DMS114 treated with DMSO at 0.1 percent for 48 hours (cell line): ENCODE data around the gene WDR5.

Experiments used
- DNase-seq: peaks from one replicate; lab custom pipeline; 2025; ENCODE audit not compliant: unreplicated experiment; lab: John Stamatoyannopoulos, UW

WDR5 gene

DNA sequence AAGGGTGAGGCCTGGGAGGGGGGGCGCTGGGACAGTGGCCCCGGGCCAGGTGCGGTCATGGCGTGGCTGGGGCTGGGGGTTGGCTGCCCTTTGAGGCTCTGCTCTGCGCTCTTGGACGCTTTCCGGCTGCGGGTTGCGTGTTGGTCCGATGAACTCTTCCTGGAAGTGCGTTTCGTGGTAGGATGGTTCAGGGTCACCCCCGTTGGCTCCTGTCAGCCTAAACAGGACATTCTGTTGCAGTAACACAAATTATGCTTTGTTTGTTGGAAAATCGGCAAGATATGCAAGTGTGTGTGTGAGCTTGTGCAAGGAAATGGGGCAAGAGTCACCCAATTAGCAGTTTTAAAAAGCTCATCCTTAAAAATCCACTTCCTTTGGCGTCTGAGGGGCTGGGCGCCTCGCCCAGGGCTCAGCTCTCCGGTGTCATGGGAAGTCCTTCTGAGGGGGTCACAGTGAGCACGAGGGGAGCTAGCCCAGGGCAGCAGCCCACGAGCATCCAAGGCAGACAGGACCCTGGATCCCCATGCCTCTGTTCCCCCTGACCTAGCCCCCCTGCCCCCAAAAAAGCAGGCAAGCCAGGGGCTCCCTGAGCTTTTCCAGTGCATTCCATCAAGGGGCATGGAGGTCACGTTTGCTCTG, 50.7 kb downstream of the WDR5 start:
- no peak for DNase-seq

GRCh38 chr9:134187110-134187531, 51.2 kb downstream of the WDR5 start:
- no peak for DNase-seq

DNA sequence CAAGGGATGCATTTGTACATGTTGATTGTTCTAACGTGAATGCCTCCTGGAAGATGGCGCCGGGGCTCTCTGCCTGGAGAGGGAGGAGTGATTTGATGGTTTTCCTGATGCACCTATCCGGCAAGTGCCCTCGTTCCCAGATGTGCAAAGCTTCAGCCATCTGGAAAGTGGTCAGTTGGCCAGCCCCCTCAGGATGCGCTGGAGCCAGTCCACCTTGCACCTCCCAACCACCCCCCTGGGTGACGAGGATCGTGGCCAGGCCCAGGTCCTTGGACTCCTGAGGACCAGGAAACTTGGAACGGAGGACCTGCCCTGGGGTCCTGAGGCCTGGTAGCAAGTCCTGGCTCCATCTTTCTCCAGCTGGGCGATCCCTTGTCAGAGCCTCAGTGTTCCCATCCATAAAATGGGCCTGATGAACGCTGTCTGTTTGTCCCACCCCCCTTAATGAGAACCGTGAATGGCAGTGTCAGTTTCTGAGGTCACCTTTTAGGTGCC, 52.1 kb downstream of the WDR5 start:
- DNase-seq = no peak

DNA sequence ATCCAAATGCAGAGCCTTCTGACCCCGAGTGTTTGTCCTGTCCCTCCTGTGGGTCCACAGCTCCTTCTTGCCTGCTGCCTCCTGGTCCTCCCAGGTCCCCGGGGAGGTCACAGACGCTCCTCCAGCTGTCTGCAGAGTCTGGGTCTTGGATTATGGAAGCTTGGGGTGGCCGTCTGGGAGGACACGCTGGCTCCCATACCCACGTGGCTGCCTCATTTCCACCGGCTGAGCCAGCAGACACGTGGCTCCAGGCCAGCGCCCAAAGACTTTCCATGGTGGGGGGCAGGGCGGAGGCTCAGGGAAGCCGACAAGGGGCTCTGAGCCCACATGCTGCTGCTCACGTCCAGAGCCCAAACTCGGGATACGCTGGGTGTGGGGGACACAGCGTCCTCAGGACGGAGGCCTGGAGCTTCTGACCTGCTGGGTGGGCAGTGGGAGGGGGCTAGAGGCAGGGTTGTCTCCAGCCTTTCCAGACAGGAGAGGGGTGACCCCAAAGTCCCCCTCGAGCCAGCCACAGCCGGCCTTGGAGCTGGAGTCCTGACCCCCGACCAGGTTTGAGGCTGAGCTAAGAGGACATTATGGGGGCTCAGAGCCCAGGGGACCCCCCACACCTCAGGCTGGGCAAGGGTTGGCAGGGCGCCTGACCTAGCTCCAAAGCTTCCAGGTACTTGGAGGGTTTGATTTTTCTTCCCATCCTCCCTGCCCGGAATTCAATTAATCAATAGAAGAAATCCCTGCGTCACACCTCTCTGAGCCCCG, 52.7 kb downstream of the WDR5 start:
- DNase-seq = no peak

DNA sequence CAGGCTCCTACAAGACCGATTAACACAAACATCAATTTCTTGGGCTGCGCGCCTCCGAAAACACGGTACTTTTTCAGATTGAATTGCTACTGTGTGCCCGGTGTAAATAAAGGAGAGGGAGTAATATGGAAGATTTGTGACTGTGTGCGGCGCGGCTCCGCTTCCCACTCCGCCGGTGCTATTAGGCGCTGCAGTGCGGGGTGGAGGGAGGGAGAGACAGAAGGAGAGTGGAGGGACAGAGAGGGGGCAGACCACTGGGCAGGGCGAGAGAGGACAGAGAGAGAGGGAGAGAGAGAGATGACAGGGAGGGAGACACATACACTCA, 53.2 kb downstream of the WDR5 start:
- no peak for DNase-seq

GRCh38 chr9:134189470-134190231, 53.8 kb downstream of the WDR5 start:
- no peak for DNase-seq

- DNase-seq = no peak
Observed at GRCh38 chr9:134190232-134191121, 54.6 kb downstream of the WDR5 start.

DNA sequence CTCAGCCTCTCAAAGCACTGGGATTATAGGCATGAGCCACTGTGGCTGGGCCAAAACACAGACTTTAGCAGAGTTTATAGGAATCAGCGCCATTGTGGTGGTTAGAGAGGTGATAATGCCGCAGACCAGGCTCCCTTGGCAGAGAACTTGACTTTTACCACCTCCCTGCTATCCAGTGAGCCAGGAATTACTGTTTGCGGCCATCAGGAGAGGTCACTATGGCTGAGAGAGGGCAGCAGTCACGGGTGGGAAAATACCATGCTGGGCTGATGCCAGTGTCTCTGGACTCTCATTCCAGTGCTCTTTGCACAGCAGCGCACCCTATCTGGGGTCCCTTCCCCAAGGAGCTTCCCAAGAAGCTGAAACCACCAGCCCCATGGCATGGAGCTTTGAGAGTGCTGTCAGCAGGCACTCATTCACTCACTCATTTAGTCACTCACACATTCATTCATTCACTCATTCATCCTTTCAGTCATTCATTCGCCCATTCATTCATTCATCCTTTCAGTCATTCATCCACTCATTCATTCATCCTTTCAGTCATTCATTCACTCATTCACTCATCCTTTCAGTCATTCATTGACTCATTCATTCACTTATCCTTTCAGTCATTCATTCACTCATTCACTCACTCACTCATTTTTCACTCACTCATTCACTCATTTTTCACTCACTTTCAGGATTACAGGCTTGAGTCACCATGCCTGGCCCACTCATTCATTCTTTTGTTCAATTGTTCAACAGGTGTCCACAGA, 55.8 kb downstream of the WDR5 start:
- no peak for DNase-seq

GRCh38 chr9:134192311-134192950, 56.5 kb downstream of the WDR5 start:
- no peak for DNase-seq

- DNase-seq = no peak
Observed at GRCh38 chr9:134192951-134193731, 57.3 kb downstream of the WDR5 start.

DNA sequence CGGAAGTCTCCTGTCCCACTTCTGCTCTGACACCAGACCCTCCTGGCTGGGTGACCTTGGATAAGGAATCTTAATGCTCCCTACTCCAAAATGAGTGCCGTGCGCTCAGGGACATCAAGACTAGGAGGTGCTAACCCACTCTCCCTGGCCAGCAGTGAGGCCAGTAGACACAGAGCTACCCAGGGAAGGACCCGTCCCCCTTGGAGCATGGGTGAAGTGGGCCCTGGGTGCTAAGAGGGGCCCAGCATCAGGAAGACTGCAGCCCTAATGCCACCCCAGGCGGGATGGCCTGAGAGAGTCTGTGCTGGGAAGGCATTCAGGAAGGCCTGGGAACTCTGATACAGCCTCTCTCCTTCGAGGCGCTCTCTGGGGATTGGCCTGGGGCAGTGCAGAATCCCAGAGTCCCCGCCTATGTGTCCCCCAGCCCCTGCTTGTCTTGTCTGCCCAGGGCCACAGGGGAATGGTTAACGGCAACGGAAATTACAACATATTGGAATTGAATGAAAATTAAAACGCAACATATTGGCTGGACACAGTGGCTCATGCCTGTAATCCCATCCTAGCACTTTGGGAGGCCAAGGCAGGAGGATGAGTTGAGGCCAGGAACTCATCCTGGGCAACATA, 58.1 kb downstream of the WDR5 start:
- no peak for DNase-seq

- DNase-seq = no peak
Observed at GRCh38 chr9:134195558-134195957, 59.7 kb downstream of the WDR5 start.

DNA sequence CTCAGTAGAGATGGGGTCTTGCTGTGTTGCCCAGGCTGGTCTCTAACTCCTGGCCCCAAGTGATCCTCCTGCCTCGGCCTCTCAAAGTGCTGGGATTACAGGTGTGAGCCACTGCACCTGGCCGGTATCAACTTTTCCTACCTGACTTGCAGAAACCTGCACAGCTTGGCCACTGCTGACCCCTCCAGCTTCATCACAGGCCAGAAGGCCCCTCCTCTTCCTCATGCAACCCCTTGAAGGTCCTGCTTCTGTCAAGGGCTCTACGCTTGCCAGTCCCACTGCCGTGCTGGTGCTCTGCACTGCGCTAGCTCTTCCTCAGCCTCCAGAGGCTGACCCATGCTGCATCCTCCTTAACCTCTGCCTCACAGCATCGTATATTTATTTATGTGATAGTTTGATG, 61.0 kb downstream of the WDR5 start:
- no peak for DNase-seq

DNA sequence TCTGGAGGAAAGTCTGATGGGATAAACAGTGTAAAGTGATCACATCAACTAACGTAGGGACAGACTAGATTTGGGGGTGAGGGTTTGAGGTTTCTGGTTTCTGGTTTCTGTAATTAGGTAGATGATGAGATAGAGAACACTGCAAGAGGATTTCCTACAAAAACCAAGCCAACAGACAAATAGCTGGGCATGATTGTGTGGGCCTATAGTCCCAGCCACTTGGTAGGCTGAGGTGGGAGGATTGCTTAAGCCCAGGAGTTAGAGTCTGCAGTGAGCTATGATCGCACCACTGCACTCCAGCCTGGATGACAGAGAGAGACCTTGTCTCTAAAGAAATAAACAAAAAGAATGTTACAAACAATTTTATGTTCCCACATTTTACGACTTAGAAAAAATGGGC, 62.9 kb downstream of the WDR5 start:
- DNase-seq = no peak

GRCh38 chr9:134200730-134201129, 64.8 kb downstream of the WDR5 start:
- DNase-seq = no peak

DNA sequence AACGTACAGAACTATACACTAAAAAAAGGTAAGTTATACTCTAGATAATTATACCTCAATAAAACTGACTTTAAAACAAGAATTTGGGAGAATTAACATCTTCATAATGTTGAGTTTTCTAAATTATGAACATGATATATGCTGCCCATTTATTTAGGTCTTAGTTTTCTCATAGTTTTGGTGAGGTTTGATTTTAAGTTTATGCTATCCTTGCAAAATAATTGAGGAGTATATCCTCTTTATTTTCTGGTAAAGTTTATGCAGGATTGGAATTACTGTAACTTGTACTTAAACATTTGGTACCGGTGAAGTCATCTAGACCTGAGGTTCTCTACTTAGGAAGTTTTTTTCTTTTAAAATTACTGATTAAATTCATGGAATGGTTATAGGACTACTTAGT, 67.3 kb downstream of the WDR5 start:
- no peak for DNase-seq

- DNase-seq = no peak
Observed at GRCh38 chr9:134204041-134204440, 68.2 kb downstream of the WDR5 start.

- DNase-seq = no peak
Observed at GRCh38 chr9:134204991-134205578, 69.2 kb downstream of the WDR5 start.
